ENCODE data around the gene TIPRL. TPM values are rescaled to one million over a fixed set of nuclear protein-coding genes. Genes with fewer than 3 reads are reported as not detected.

The TIPRL gene
- total and polyA plus RNA-seq, 2 of the 8 experiments (the other 6 are each of a cell fraction or from before 2014, with no cell fraction given): 8.1 to 27.4 TPM

GRCh38 chr1:168243198-168243597 lies 64.4 kb downstream of the TIPRL start:
- H2BK120ac ChIP-seq (replicated peaks; ENCODE audit: low read depth, low read length): no peak overlapping the region
- no peaks in the 10 kb centered on the region for H3K27me3 ChIP-seq (replicated peaks in 1 of 4; ENCODE audit: control insufficient read depth in 3 of 4, extremely low read depth in 1 of 4, insufficient read depth in 3 of 4, low read length in 3 of 4)
- H2AFZ ChIP-seq (ENCODE audit: low read length): no peak overlapping the region
- H2BK12ac ChIP-seq (ENCODE audit: low read depth, low read length): no peak overlapping the region
- H3K23me2 ChIP-seq (ENCODE audit: low read depth, low read length): no peaks in the 10 kb centered on the region
- H3K9me3 ChIP-seq (ENCODE audit: insufficient read depth in 2 of 2, low read depth in 1 of 2, low read length in 1 of 2): no peaks in the 10 kb centered on the region
- H4K20me1 ChIP-seq (replicated peaks in 1 of 2; ENCODE audit: control insufficient read depth in 1 of 2, insufficient read depth in 2 of 2, low read length in 2 of 2): no peaks in the 10 kb centered on the region
- ChIA-PET POLR2A (ENCODE audit: partially characterized antibody) (interaction anchor here (1.0 kb wide), 1 partner anchor 10 kb away, joined by 3 read pairs; no protein-coding TSS in a partner anchor), CTCF (ENCODE audit: partially characterized antibody) (interaction anchor here (0.6 to 1.6 kb wide), 5 partner anchors 9 to 184 kb away, joined by 3 to 5 read pairs (median 4); no protein-coding TSS in a partner anchor)
- no peak overlapping the region for H3K23ac ChIP-seq (ENCODE audit: insufficient read length)
- H4K5ac ChIP-seq (ENCODE audit: insufficient read length, low read depth, low read length): no peak overlapping the region
- H3K79me1 ChIP-seq (ENCODE audit: low read depth, low read length): no peaks in the 10 kb centered on the region
- FAIRE-seq (no peak), DNase-seq (ENCODE audit: low read depth in 1 of 2, low spot score in 2 of 2) (no peak)
- H2BK20ac ChIP-seq (ENCODE audit: low read length): no peak overlapping the region
- H3K36me3 ChIP-seq (ENCODE audit: control insufficient read depth in 2 of 4, insufficient read depth in 4 of 4, low read length in 3 of 4): peaks cover 7 to 26% (median 10%) of the 10 kb centered on the region in 4 experiments; a peak in 7 of 8 replicates
- H3K27ac ChIP-seq (ENCODE audit: low read depth, low read length): no peak overlapping the region
- peaks cover 0 to 4% (median 1%) of the 10 kb centered on the region in 4 experiments; a peak in 2 of 7 replicates for H3K4me1 ChIP-seq (replicated peaks in 1 of 4; ENCODE audit: control insufficient read depth in 3 of 4, insufficient read depth in 4 of 4, low read length in 3 of 4)
- H2BK15ac ChIP-seq (ENCODE audit: low read length): no peak overlapping the region
- H2BK5ac ChIP-seq (ENCODE audit: low read depth, low read length): no peak overlapping the region; the same call in 1 of the 2 replicates
- H3K9ac ChIP-seq (replicated peaks in 1 of 4; ENCODE audit: extremely low read depth in 1 of 4, low read depth in 3 of 4, low read length in 3 of 4): no peak overlapping the region
- no peak overlapping the region for H4K8ac ChIP-seq (ENCODE audit: extremely low read depth, insufficient read depth, low read length)
- no peak overlapping the region for H3K4me2 ChIP-seq (ENCODE audit: insufficient read depth in 1 of 2, low read depth in 2 of 2, low read length in 2 of 2)
- no peaks in the 10 kb centered on the region for H3K79me2 ChIP-seq (ENCODE audit: control insufficient read depth in 1 of 2, insufficient read depth in 2 of 2, low read length in 2 of 2)
- no peak overlapping the region for H3K56ac ChIP-seq (replicated peaks; ENCODE audit: insufficient read length, low read depth, low read length)
- no peak overlapping the region for H3K14ac ChIP-seq (ENCODE audit: insufficient read length)
- H3K18ac ChIP-seq (ENCODE audit: extremely low read depth, low read length): no peak overlapping the region
- H3K4me3 ChIP-seq (ENCODE audit: extremely low read depth in 1 of 4, insufficient read depth in 2 of 4, low read depth in 3 of 4, low read length in 4 of 4): no peak overlapping the region
- no peak overlapping the region for H3K4ac ChIP-seq (replicated peaks; ENCODE audit: insufficient read length, low read depth, low read length)
- H2AK5ac ChIP-seq (ENCODE audit: low read depth, low read length): no peak overlapping the region
- no peak overlapping the region for H4K91ac ChIP-seq (replicated peaks; ENCODE audit: insufficient read length, low read length)
- WGBS, 2 experiments (ENCODE audit: extremely low coverage in 1 of 2, insufficient coverage in 1 of 2, insufficient read length in 1 of 2, insufficient replicate concordance in 2 of 2, low coverage in 1 of 2, low lambda C conversion rate in 2 of 2, missing lambda C conversion rate in 1 of 2): 93% methylated on average over 2 of the region's 2 CpGs; no CpG with 5 or more reads in 1 of the 2 experiments
- TF ChIP-seq CEBPB (IDR thresholded peaks at IDR 0.05; ENCODE audit: low read depth, low read length) (no peak), MAX (IDR thresholded peaks at IDR 0.05) (no peak), ASH2L (IDR thresholded peaks at IDR 0.05; ENCODE audit: low read length) (no peak), TEAD4 (IDR thresholded peaks at IDR 0.05; ENCODE audit: low read depth, low read length) (no peak), CBX8 (IDR thresholded peaks at IDR 0.05; ENCODE audit: borderline replicate concordance, low read depth, low read length) (no peak), ZNF274 (IDR thresholded peaks at IDR 0.05; ENCODE audit: borderline replicate concordance, extremely low read depth, low read length) (no peak), SP2 (IDR thresholded peaks at IDR 0.05; ENCODE audit: low read length) (no peak), JUN (IDR thresholded peaks at IDR 0.05; ENCODE audit: low read depth, low read length) (no peak), GABPA (IDR thresholded peaks at IDR 0.05; ENCODE audit: borderline replicate concordance, insufficient read depth, low read length) (no peak), SUZ12 (IDR thresholded peaks at IDR 0.05; ENCODE audit: low read length) (no peak), BACH1 (IDR thresholded peaks at IDR 0.05; ENCODE audit: low read length) (no peak), MAFK (IDR thresholded peaks at IDR 0.05; ENCODE audit: low read depth, low read length) (no peak), E2F6 (IDR thresholded peaks at IDR 0.05) (no peak), ATF3 (IDR thresholded peaks at IDR 0.05; ENCODE audit: insufficient read depth, low read depth, low read length) (no peak)
